H1 (cell line): ENCODE results near the gene ZMAT5. TPM values are rescaled to one million over a fixed set of nuclear protein-coding genes. Genes with fewer than 3 reads are reported as not detected.

Experiments used
- CTCF ChIA-PET: fragments of 300-600 bp; sonication (Branson Sonifier 250); formaldehyde crosslinking; loops from one replicate; lab custom pipeline; 2021; ENCODE audit not compliant: partially characterized antibody; lab: Charles Lee
- POLR2A ChIA-PET: fragments of 300-600 bp; sonication (Branson Sonifier 250); formaldehyde crosslinking; loops from one replicate; lab custom pipeline; 2021; ENCODE audit warnings: inconsistent platforms; ENCODE audit not compliant: partially characterized antibody; lab: Charles Lee
- DNase-seq, 2 experiments: peaks; one replicate each; pipeline versions ENCODE4 v3.0.0 to v3.0.0-alpha.2; 2010 to 2022; ENCODE audit warnings: low spot score in 2 of 2, low read depth in 1 of 2, mixed read lengths in 1 of 2
- FAIRE-seq: peaks from 2 replicates; lab custom pipeline; 2011; peaks lifted over from hg19 to GRCh38; lab: Jason Lieb, UNC
- H2AFZ ChIP-seq: 2 replicates; pipeline ENCODE4 v1.8.1; 2012; ENCODE audit warnings: low read length, inconsistent platforms
- H2AK5ac ChIP-seq: 2 replicates; pipeline ENCODE4 v1.6.1; 2013; ENCODE audit warnings: low read depth, low read length
- H2BK120ac ChIP-seq: replicated peaks from 2 replicates; pipeline ENCODE3; 2013; ENCODE audit warnings: low read depth, low read length, inconsistent platforms
- H2BK12ac ChIP-seq: 2 replicates; pipeline ENCODE4 v1.6.1; 2013; ENCODE audit warnings: low read depth, low read length
- H2BK15ac ChIP-seq: 2 replicates; pipeline ENCODE4 v1.6.1; 2013; ENCODE audit warnings: low read length
- H2BK20ac ChIP-seq: 2 replicates; pipeline ENCODE4 v1.6.1; 2013; ENCODE audit warnings: low read length
- H2BK5ac ChIP-seq: 2 replicates; pipeline ENCODE4 v1.6.1; 2013; ENCODE audit warnings: low read depth, low read length
- H3K14ac ChIP-seq: 2 replicates; pipeline ENCODE4 v1.6.1; 2013; ENCODE audit warnings: inconsistent platforms; ENCODE audit not compliant: insufficient read length
- H3K18ac ChIP-seq: 2 replicates; pipeline ENCODE4 v1.6.1; 2013; ENCODE audit warnings: low read length; ENCODE audit errors: extremely low read depth
- H3K23ac ChIP-seq: 2 replicates; pipeline ENCODE4 v1.6.1; 2013; ENCODE audit warnings: inconsistent platforms; ENCODE audit not compliant: insufficient read length
- H3K23me2 ChIP-seq: 2 replicates; pipeline ENCODE4 v1.6.1; 2013; ENCODE audit warnings: low read depth, low read length
- H3K27ac ChIP-seq: 2 replicates; pipeline ENCODE4 v1.6.1; 2011; ENCODE audit warnings: low read depth, low read length, inconsistent platforms
- H3K27me3 ChIP-seq, 4 experiments: replicated peaks in 1 of 4; 1 replicate in 1 of 4; 2 replicates in 3 of 4; pipeline versions ENCODE4 v1.6.1 to v1.8.1; 2011 to 2013; ENCODE audit warnings: low read length in 3 of 4, mild to moderate bottlenecking in 3 of 4, inconsistent platforms in 2 of 4, mixed read lengths in 2 of 4, moderate library complexity in 1 of 4; ENCODE audit not compliant: control insufficient read depth in 3 of 4, insufficient read depth in 3 of 4; ENCODE audit errors: extremely low read depth in 1 of 4
- H3K36me3 ChIP-seq, 4 experiments: 2 replicates each; pipeline versions ENCODE4 v1.6.1 to v1.8.1; 2011 to 2013; ENCODE audit warnings: mild to moderate bottlenecking in 4 of 4, low read length in 3 of 4, moderate library complexity in 2 of 4, control low read depth in 1 of 4, inconsistent platforms in 1 of 4; ENCODE audit not compliant: insufficient read depth in 4 of 4, control insufficient read depth in 2 of 4
- H3K4ac ChIP-seq: replicated peaks from 2 replicates; pipeline ENCODE3; 2013; ENCODE audit warnings: low read length, low read depth, mixed read lengths, inconsistent platforms; ENCODE audit not compliant: insufficient read length
- H3K4me1 ChIP-seq, 4 experiments: replicated peaks in 1 of 4; 1 replicate in 1 of 4; 2 replicates in 3 of 4; pipeline versions ENCODE4 v1.6.1 to v1.8.1; 2011 to 2013; ENCODE audit warnings: low read length in 3 of 4, inconsistent platforms in 2 of 4, mixed read lengths in 1 of 4; ENCODE audit not compliant: insufficient read depth in 4 of 4, control insufficient read depth in 3 of 4
- H3K4me2 ChIP-seq, 2 experiments: 2 replicates each; pipeline versions ENCODE4 v1.6.1 to v1.8.1; 2011 to 2013; ENCODE audit warnings: low read depth in 2 of 2, low read length in 2 of 2, control low read depth in 1 of 2, inconsistent platforms in 1 of 2, mild to moderate bottlenecking in 1 of 2; ENCODE audit not compliant: insufficient read depth in 1 of 2
- H3K4me3 ChIP-seq, 4 experiments: fragments of 200-600, 300-600 bp in 1 of 4; sonication (generic), shearing (Covaris generic), sonication (Bioruptor Twin) in 1 of 4; 2 replicates each; pipeline versions ENCODE4 v1.5.1 to v1.8.1; 2011 to 2016; ENCODE audit warnings: low read length in 4 of 4, low read depth in 3 of 4, control low read depth in 2 of 4, inconsistent platforms in 2 of 4, mild to moderate bottlenecking in 2 of 4, mixed read lengths in 1 of 4, moderate library complexity in 1 of 4; ENCODE audit not compliant: insufficient read depth in 2 of 4; ENCODE audit errors: extremely low read depth in 1 of 4
- H3K56ac ChIP-seq: replicated peaks from 2 replicates; pipeline ENCODE3; 2013; ENCODE audit warnings: low read depth, mild to moderate bottlenecking, mixed read lengths, low read length, inconsistent platforms; ENCODE audit not compliant: insufficient read length
- H3K79me1 ChIP-seq: 2 replicates; pipeline ENCODE4 v1.6.1; 2013; ENCODE audit warnings: low read depth, low read length, control low read depth
- H3K79me2 ChIP-seq, 2 experiments: 2 replicates each; pipeline versions ENCODE4 v1.6.1 to v1.8.1; 2012 to 2013; ENCODE audit warnings: low read length in 2 of 2, mild to moderate bottlenecking in 2 of 2, inconsistent platforms in 1 of 2; ENCODE audit not compliant: insufficient read depth in 2 of 2, control insufficient read depth in 1 of 2
- H3K9ac ChIP-seq, 4 experiments: replicated peaks in 1 of 4; 1 replicate in 1 of 4; 2 replicates in 3 of 4; pipeline versions ENCODE4 v1.6.1 to v1.8.1; 2011 to 2013; ENCODE audit warnings: low read depth in 3 of 4, low read length in 3 of 4, control low read depth in 2 of 4, mild to moderate bottlenecking in 2 of 4, moderate library complexity in 2 of 4, inconsistent platforms in 1 of 4; ENCODE audit errors: extremely low read depth in 1 of 4
- H3K9me3 ChIP-seq, 2 experiments: 2 replicates each; pipeline versions ENCODE4 v1.6.1 to v1.8.1; 2012 to 2013; ENCODE audit warnings: mild to moderate bottlenecking in 2 of 2, moderate library complexity in 2 of 2, control low read depth in 1 of 2, inconsistent platforms in 1 of 2, low read depth in 1 of 2, low read length in 1 of 2, mixed read lengths in 1 of 2; ENCODE audit not compliant: insufficient read depth in 2 of 2
- H4K20me1 ChIP-seq, 2 experiments: replicated peaks in 1 of 2; 2 replicates each; pipeline versions ENCODE3 to v1.8.1; 2011 to 2013; ENCODE audit warnings: inconsistent platforms in 2 of 2, low read length in 2 of 2, mild to moderate bottlenecking in 1 of 2; ENCODE audit not compliant: insufficient read depth in 2 of 2, control insufficient read depth in 1 of 2
- H4K5ac ChIP-seq: 2 replicates; pipeline ENCODE4 v1.6.1; 2013; ENCODE audit warnings: low read length, low read depth, mixed read lengths, inconsistent platforms; ENCODE audit not compliant: insufficient read length
- H4K8ac ChIP-seq: 2 replicates; pipeline ENCODE4 v1.8.0; 2013; ENCODE audit warnings: mild to moderate bottlenecking, moderate library complexity, low read length, inconsistent platforms; ENCODE audit not compliant: insufficient read depth; ENCODE audit errors: extremely low read depth
- H4K91ac ChIP-seq: replicated peaks from 2 replicates; pipeline ENCODE3; 2013; ENCODE audit warnings: low read length, mixed read lengths, inconsistent platforms; ENCODE audit not compliant: insufficient read length
- BACH1 ChIP-seq: IDR thresholded peaks from 2 replicates; pipeline ENCODE4 v1.6.1; 2012; ENCODE audit warnings: low read length, improper control_type of control experiment
- CEBPB ChIP-seq: IDR thresholded peaks from 2 replicates; pipeline ENCODE4 v1.6.1; 2012; ENCODE audit warnings: low read depth, low read length
- CHD1 ChIP-seq: IDR thresholded peaks from 2 replicates; pipeline ENCODE4 v1.6.1; 2012; ENCODE audit warnings: low read depth, low read length, improper control_type of control experiment
- CHD2 ChIP-seq: IDR thresholded peaks from 2 replicates; pipeline ENCODE4 v1.6.1; 2012; ENCODE audit warnings: low read length, improper control_type of control experiment
- CREB1 ChIP-seq: IDR thresholded peaks from 2 replicates; pipeline ENCODE4 v1.6.1; 2012; ENCODE audit warnings: inconsistent platforms
- HDAC6 ChIP-seq: IDR thresholded peaks from one replicate; pipeline ENCODE4 v1.7.1; 2012; ENCODE audit warnings: low read depth, mild to moderate bottlenecking, inconsistent platforms, low read length, moderate library complexity
- KDM1A ChIP-seq: fragments of 200-600, 300-600 bp; sonication (generic); IDR thresholded peaks from 2 replicates; pipeline ENCODE4 v1.7.1; 2016; ENCODE audit warnings: mild to moderate bottlenecking, low read length, borderline replicate concordance
- POLR2A ChIP-seq, 2 experiments: IDR thresholded peaks; 1 replicate in 1 of 2; 2 replicates in 1 of 2; pipeline ENCODE4 v1.6.1; 2011; ENCODE audit warnings: low read depth in 2 of 2, low read length in 2 of 2, mild to moderate bottlenecking in 2 of 2; ENCODE audit errors: control extremely low read depth in 1 of 2
- POLR2AphosphoS5 ChIP-seq: IDR thresholded peaks from 2 replicates; pipeline ENCODE4 v1.6.1; 2011; ENCODE audit warnings: low read depth, low read length
- SAP30 ChIP-seq: fragments of 300-600 bp; sonication (generic); IDR thresholded peaks from 2 replicates; pipeline ENCODE4 v1.7.1; 2012; ENCODE audit warnings: low read length, moderate library complexity, mild to moderate bottlenecking, inconsistent platforms; ENCODE audit not compliant: insufficient read depth, insufficient replicate concordance
- SP4 ChIP-seq: IDR thresholded peaks from 2 replicates; pipeline ENCODE4 v1.6.1; 2012; ENCODE audit warnings: low read length, inconsistent platforms
- TCF12 ChIP-seq: IDR thresholded peaks from 2 replicates; pipeline ENCODE4 v1.6.1; 2011; ENCODE audit warnings: low read depth, mild to moderate bottlenecking, low read length
- WGBS, 2 experiments: shearing (Covaris generic) in 1 of 2; methylation state at CpG; one replicate each; pipeline versions ENCODE4 v1.1.6 to v1.1.7; 2013 to 2015; ENCODE audit warnings: low lambda C conversion rate in 2 of 2, mixed read lengths in 2 of 2, inconsistent platforms in 1 of 2, low coverage in 1 of 2, missing lambda C conversion rate in 1 of 2; ENCODE audit not compliant: insufficient replicate concordance in 2 of 2, insufficient coverage in 1 of 2, insufficient read length in 1 of 2; ENCODE audit errors: extremely low coverage in 1 of 2, missing lambda C conversion rate in 1 of 2; 5-methylcytosine and 5-hydroxymethylcytosine counted together
- polyA plus RNA-seq, 7 experiments: library from polyadenylated mRNA; depleted of rRNA in 3 of 7; stranded (reverse) in 5 of 7; unstranded in 2 of 7; fragments of >200 nt in 5 of 7; fragments of 200-250 nt in 2 of 7; gene quantifications; 1 replicate in 5 of 7; 2 replicates in 1 of 7; 4 replicates in 1 of 7; pipeline versions ENCODE4 v1.2.1 to v1.2.3, GENCODE V29; 2011 to 2013; ENCODE audit warnings: missing spikeins in 2 of 7, mixed read lengths in 2 of 7
- total RNA-seq: library from RNA; stranded (reverse); fragmentation: NEBNext Ultra II Directional; extraction: Animal tissue kit (Norgen Biotek cat#: 25700); gene quantifications from 2 replicates; pipeline ENCODE4 v1.2.1, GENCODE V29; 2021

The ZMAT5 gene
- total and polyA plus RNA-seq, 2 of the 8 experiments (the other 6 are each of a cell fraction or from before 2014, with no cell fraction given): 14.0 to 38.3 TPM

- 62% methylated on average over 15 of the region's 15 CpGs; no CpG with 5 or more reads in 1 of the 2 experiments for WGBS, 2 experiments
- no peak for TF ChIP-seq CREB1
- TF ChIP-seq HDAC6: no peak
- no peak for TF ChIP-seq POLR2A (IDR thresholded peaks at IDR 0.05; ENCODE audit: control extremely low read depth in 1 of 2, low read depth in 2 of 2, low read length in 2 of 2)
- no peak for TF ChIP-seq KDM1A
- no peak for TF ChIP-seq TCF12
- no peak for TF ChIP-seq BACH1
- TF ChIP-seq SAP30: no peak
- TF ChIP-seq CHD1: no peak
- TF ChIP-seq CEBPB: no peak
- no peak for TF ChIP-seq CHD2
- no peak for TF ChIP-seq SP4
- no peak for TF ChIP-seq POLR2AphosphoS5
- no peak overlapping the region for H2BK120ac ChIP-seq
- ChIA-PET CTCF (interaction anchor here (0.6 to 2.9 kb wide), 5 partner anchors 9 to 239 kb away, joined by 3 to 12 read pairs (median 4); no protein-coding TSS in a partner anchor), POLR2A (interaction anchor here (0.6 to 1.5 kb wide), 9 partner anchors 8 to 76 kb away, joined by 3 to 6 read pairs (median 3); no protein-coding TSS in a partner anchor)
- peak overlapping the region; percentile 8 to 63 (median 58) for H3K9ac ChIP-seq
- H3K23ac ChIP-seq: no peak overlapping the region
- no peaks in the 10 kb centered on the region for H3K9me3 ChIP-seq
- FAIRE-seq: no peak
- no peak overlapping the region for H3K56ac ChIP-seq
- no peaks in the 10 kb centered on the region for H3K27me3 ChIP-seq
- H4K91ac ChIP-seq: no peak overlapping the region
- peaks cover 0 to 3% of the 10 kb centered on the region in 2 experiments for H4K20me1 ChIP-seq
- no peak overlapping the region for H2AK5ac ChIP-seq
- no peak for DNase-seq
- H3K4ac ChIP-seq: no peak overlapping the region
- H3K79me2 ChIP-seq: peaks cover 4 to 13% of the 10 kb centered on the region in 2 experiments; a peak in 2 of 4 replicates
- H2AFZ ChIP-seq: peak overlapping the region; percentile 73
- peak overlapping the region; percentile 58 to 89 (median 80) for H3K4me3 ChIP-seq
- H3K4me1 ChIP-seq: peaks cover 3 to 5% (median 4%) of the 10 kb centered on the region in 4 experiments; a peak in 6 of 7 replicates
- H4K5ac ChIP-seq: peak overlapping the region; percentile 52
- H4K8ac ChIP-seq: peak overlapping the region; percentile 78; the same call in 1 of the 2 replicates
- H3K79me1 ChIP-seq: peaks cover 5% of the 10 kb centered on the region
- peak overlapping the region; percentile 77 to 90 for H3K4me2 ChIP-seq
- peak overlapping the region; percentile 67; the same call in 1 of the 2 replicates for H2BK15ac ChIP-seq
- no peak overlapping the region for H2BK12ac ChIP-seq
- peaks cover 3% of the 10 kb centered on the region; the same call in 1 of the 2 replicates for H3K23me2 ChIP-seq
- peak overlapping the region; percentile 61; the same call in 1 of the 2 replicates for H3K27ac ChIP-seq
- H3K36me3 ChIP-seq: peaks cover 3 to 13% (median 6%) of the 10 kb centered on the region in 4 experiments; a peak in 6 of 8 replicates
- peak overlapping the region; percentile 65 for H3K18ac ChIP-seq
- H2BK20ac ChIP-seq: no peak overlapping the region
- H2BK5ac ChIP-seq: peak overlapping the region; percentile 79; the same call in 1 of the 2 replicates
- H3K14ac ChIP-seq: no peak overlapping the region
These were observed 739 bp downstream of the ZMAT5 start for GRCh38 chr22:29765905-29766631.
